Hepatocyte (in vitro differentiated cells): ENCODE data around the gene GRIA2. TPM values are rescaled to one million over a fixed set of nuclear protein-coding genes. Genes with fewer than 3 reads are reported as not detected.
"Not testable (repeated sequence)": the region's sequence is repeated elsewhere in the genome, so short reads cannot be mapped to it uniquely, and the experiment has no call there.

Source experiments
- DNase-seq: peaks from one replicate; pipeline ENCODE4 v3.0.0-alpha.2; 2016; ENCODE audit warnings: low spot score
- H2AFZ ChIP-seq: fragments of 200-600 bp; sonication (generic); 2 replicates; pipeline ENCODE4 v1.6.0; 2016; ENCODE audit warnings: antibody characterized with exemption, mild to moderate bottlenecking
- H3K27ac ChIP-seq: fragments of 200-600 bp; sonication (generic); 2 replicates; pipeline ENCODE4 v1.5.1; 2016; ENCODE audit warnings: mild to moderate bottlenecking
- H3K27me3 ChIP-seq: fragments of 200-600 bp; sonication (generic); 2 replicates; pipeline ENCODE4 v1.6.1; 2016
- H3K36me3 ChIP-seq: fragments of 200-600 bp; sonication (generic); replicated peaks from 2 replicates; pipeline ENCODE4 v1.5.1; 2016; ENCODE audit warnings: low read depth; ENCODE audit not compliant: insufficient read depth
- H3K4me1 ChIP-seq: fragments of 200-600 bp; sonication (generic); 2 replicates; pipeline ENCODE4 v1.5.1; 2016; ENCODE audit warnings: mild to moderate bottlenecking, moderate library complexity; ENCODE audit not compliant: insufficient read depth
- H3K4me2 ChIP-seq: fragments of 200-600 bp; sonication (generic); 2 replicates; pipeline ENCODE4 v1.6.0; 2016
- H3K4me3 ChIP-seq: fragments of 200-600 bp; sonication (generic); 2 replicates; pipeline ENCODE4 v1.5.1; 2016; ENCODE audit warnings: mild to moderate bottlenecking
- H3K79me2 ChIP-seq: fragments of 200-600 bp; sonication (generic); 2 replicates; pipeline ENCODE4 v1.6.0; 2017; ENCODE audit warnings: mild to moderate bottlenecking
- H3K9me2 ChIP-seq: fragments of 200-600 bp; sonication (generic); replicated peaks from 2 replicates; pipeline ENCODE4 v1.6.0; 2017; ENCODE audit warnings: mild to moderate bottlenecking; ENCODE audit not compliant: insufficient read depth
- H3K9me3 ChIP-seq: fragments of 200-600 bp; sonication (generic); 2 replicates; pipeline ENCODE4 v1.5.1; 2016; ENCODE audit warnings: low read depth, mild to moderate bottlenecking
- H4K20me1 ChIP-seq: fragments of 200-600 bp; sonication (generic); 2 replicates; pipeline ENCODE4 v1.6.0; 2016; ENCODE audit warnings: mild to moderate bottlenecking; ENCODE audit not compliant: insufficient read depth, poor library complexity, severe bottlenecking
- CTCF ChIP-seq: fragments of 200-600 bp; sonication (generic); IDR thresholded peaks from 2 replicates; pipeline ENCODE4 v1.5.1; 2016; ENCODE audit warnings: antibody characterized with exemption, mild to moderate bottlenecking; ENCODE audit not compliant: poor library complexity
- EZH2 ChIP-seq: fragments of 200-600 bp; sonication (generic); IDR thresholded peaks from 2 replicates; pipeline ENCODE4 v1.6.1; 2016; ENCODE audit warnings: antibody characterized with exemption, mild to moderate bottlenecking, borderline replicate concordance
- EZH2phosphoT487 ChIP-seq: fragments of 200-600 bp; sonication (generic); IDR thresholded peaks from one replicate; pipeline ENCODE4 v1.6.1; 2018; ENCODE audit warnings: antibody characterized with exemption, mild to moderate bottlenecking, low read depth, moderate library complexity; ENCODE audit not compliant: unreplicated experiment, severe bottlenecking
- WGBS: methylation state at CpG from one replicate; pipeline ENCODE4 v1.1.6; 2016; ENCODE audit warnings: low lambda C conversion rate; ENCODE audit errors: missing lambda C conversion rate; 5-methylcytosine and 5-hydroxymethylcytosine counted together
- polyA plus RNA-seq: library from polyadenylated mRNA; unstranded; fragments of >200 nt; fragmentation: Nextera tagmentation; extraction: Ambion mirVana; gene quantifications from 2 replicates; pipeline ENCODE4 v1.2.1, GENCODE V29; 2016
- total RNA-seq: library from RNA; depleted of rRNA; stranded (reverse); fragments of >200 nt; gene quantifications from 2 replicates; pipeline ENCODE4 v1.2.3, GENCODE V29; 2014

Gene GRIA2
- total RNA-seq (1.5 and 4.2 TPM in 2 replicates), polyA plus RNA-seq (0.46 and 1.5 TPM in 2 replicates)

GRCh38 chr4:157220371-157220881 lies at the start of gene GRIA2:
GRIA2 (plus strand) TSS chr4:157220728; CDS start chr4:157221043, 315 bp downstream.
- 2% methylated on average over 38 of the region's 57 CpGs for WGBS
- H3K9me3 ChIP-seq = no peaks in the 10 kb centered on the region
- no peak within 1 kb of the TSS for H3K27ac ChIP-seq
- no peak within 1 kb of the TSS for H2AFZ ChIP-seq
- H3K36me3 ChIP-seq = no peaks in the 10 kb centered on the region
- no peaks in the 10 kb centered on the region for H3K4me1 ChIP-seq
- H3K27me3 ChIP-seq = peaks cover 55% of the 10 kb centered on the region
- peak; percentile 89 for DNase-seq
- no peak for TF ChIP-seq EZH2phosphoT487
- no peak for TF ChIP-seq CTCF
- TF ChIP-seq EZH2 = no peak
- H3K79me2 ChIP-seq = no peaks in the 10 kb centered on the region
- no peaks in the 10 kb centered on the region for H3K9me2 ChIP-seq
- peak within 1 kb of the TSS; percentile 88 for H3K4me2 ChIP-seq
- no peak within 1 kb of the TSS for H3K4me3 ChIP-seq
- no peaks in the 10 kb centered on the region for H4K20me1 ChIP-seq

- H3K27ac ChIP-seq = no peak overlapping the region
- H3K36me3 ChIP-seq = no peaks in the 10 kb centered on the region
- no peaks in the 10 kb centered on the region for H4K20me1 ChIP-seq
- H3K27me3 ChIP-seq = no peaks in the 10 kb centered on the region
- WGBS = 51% methylated on average over 3 of the region's 3 CpGs
- no peak overlapping the region for H2AFZ ChIP-seq
- H3K79me2 ChIP-seq = no peaks in the 10 kb centered on the region
- H3K4me3 ChIP-seq = no peak overlapping the region
- H3K4me1 ChIP-seq = no peaks in the 10 kb centered on the region
- H3K9me2 ChIP-seq = no peaks in the 10 kb centered on the region
- DNase-seq = no peak
- TF ChIP-seq EZH2phosphoT487 (no peak), EZH2 (no peak), CTCF (peak; percentile 22)
- H3K9me3 ChIP-seq = no peaks in the 10 kb centered on the region
- H3K4me2 ChIP-seq = no peak overlapping the region
Measured at GRCh38 chr4:157172011-157172410, 48.5 kb upstream of the GRIA2 start.

- not testable (repeated sequence) for H3K4me1 ChIP-seq, H3K4me2 ChIP-seq, H2AFZ ChIP-seq, H3K79me2 ChIP-seq, H4K20me1 ChIP-seq, H3K9me3 ChIP-seq, H3K27me3 ChIP-seq, DNase-seq, H3K27ac ChIP-seq, H3K9me2 ChIP-seq, H3K4me3 ChIP-seq, H3K36me3 ChIP-seq
- 89% methylated on average over 14 of the region's 14 CpGs for WGBS
Measured at GRCh38 chr4:157180268-157180667, 40.3 kb upstream of the GRIA2 start.

GRCh38 chr4:157184300-157184699 lies 36.2 kb upstream of the GRIA2 start:
- no peaks in the 10 kb centered on the region for H4K20me1 ChIP-seq
- H2AFZ ChIP-seq = no peak overlapping the region
- H3K4me2 ChIP-seq = no peak overlapping the region
- no peaks in the 10 kb centered on the region for H3K36me3 ChIP-seq
- H3K9me3 ChIP-seq = no peaks in the 10 kb centered on the region
- no peak for DNase-seq
- no peaks in the 10 kb centered on the region for H3K27me3 ChIP-seq
- H3K79me2 ChIP-seq = no peaks in the 10 kb centered on the region
- no peak overlapping the region for H3K4me3 ChIP-seq
- 94% methylated on average over 1 of the region's 1 CpG for WGBS
- no peak overlapping the region for H3K27ac ChIP-seq
- H3K4me1 ChIP-seq = no peaks in the 10 kb centered on the region
- TF ChIP-seq EZH2 = no peak
- TF ChIP-seq CTCF = no peak
- TF ChIP-seq EZH2phosphoT487 = no peak
- no peaks in the 10 kb centered on the region for H3K9me2 ChIP-seq
